SJSA1 (cell line): ENCODE data around the gene ARHGAP4. TPM values are rescaled to one million over a fixed set of nuclear protein-coding genes. Genes with fewer than 3 reads are reported as not detected.
A peak's percentile ranks its signal among the peaks of the same experiment; 100 is the strongest.

ENCODE experiments used
- DNase-seq, 2 experiments: peaks; one replicate each; pipeline ENCODE4 v3.0.0-alpha.2; 2015 to 2020; ENCODE audit warnings: low spot score in 2 of 2, low read depth in 1 of 2
- H3K27ac ChIP-seq: fragments of 250-450 bp; sonication (Bioruptor Pico); 2 replicates; pipeline ENCODE4 v1.5.1; 2020; ENCODE audit warnings: mild to moderate bottlenecking, moderate library complexity
- H3K27me3 ChIP-seq: fragments of 250-450 bp; sonication (Bioruptor Pico); replicated peaks from 2 replicates; pipeline ENCODE4 v1.5.1; 2020; ENCODE audit warnings: mild to moderate bottlenecking, moderate library complexity
- H3K36me3 ChIP-seq: fragments of 250-450 bp; sonication (Bioruptor Pico); 2 replicates; pipeline ENCODE4 v1.5.1; 2020; ENCODE audit warnings: mild to moderate bottlenecking
- H3K4me1 ChIP-seq: fragments of 250-450 bp; sonication (Bioruptor Pico); replicated peaks from 2 replicates; pipeline ENCODE4 v1.6.1; 2021; ENCODE audit warnings: mild to moderate bottlenecking
- H3K4me3 ChIP-seq: fragments of 250-450 bp; sonication (Bioruptor Pico); 2 replicates; pipeline ENCODE4 v1.5.1; 2020; ENCODE audit warnings: mild to moderate bottlenecking
- H3K9me3 ChIP-seq: fragments of 250-450 bp; sonication (Bioruptor Pico); replicated peaks from 2 replicates; pipeline ENCODE4 v1.5.1; 2020; ENCODE audit warnings: mild to moderate bottlenecking
- total RNA-seq: library from RNA; depleted of rRNA; stranded (reverse); fragments of >200 nt; shearing (Covaris generic); gene quantifications from 2 replicates; pipeline ENCODE4 v1.2.3, GENCODE V29; 2014; rRNA removed

Gene ARHGAP4
- total RNA-seq = 0.63 TPM in 1 of 2 replicates, not detected in the other

DNA sequence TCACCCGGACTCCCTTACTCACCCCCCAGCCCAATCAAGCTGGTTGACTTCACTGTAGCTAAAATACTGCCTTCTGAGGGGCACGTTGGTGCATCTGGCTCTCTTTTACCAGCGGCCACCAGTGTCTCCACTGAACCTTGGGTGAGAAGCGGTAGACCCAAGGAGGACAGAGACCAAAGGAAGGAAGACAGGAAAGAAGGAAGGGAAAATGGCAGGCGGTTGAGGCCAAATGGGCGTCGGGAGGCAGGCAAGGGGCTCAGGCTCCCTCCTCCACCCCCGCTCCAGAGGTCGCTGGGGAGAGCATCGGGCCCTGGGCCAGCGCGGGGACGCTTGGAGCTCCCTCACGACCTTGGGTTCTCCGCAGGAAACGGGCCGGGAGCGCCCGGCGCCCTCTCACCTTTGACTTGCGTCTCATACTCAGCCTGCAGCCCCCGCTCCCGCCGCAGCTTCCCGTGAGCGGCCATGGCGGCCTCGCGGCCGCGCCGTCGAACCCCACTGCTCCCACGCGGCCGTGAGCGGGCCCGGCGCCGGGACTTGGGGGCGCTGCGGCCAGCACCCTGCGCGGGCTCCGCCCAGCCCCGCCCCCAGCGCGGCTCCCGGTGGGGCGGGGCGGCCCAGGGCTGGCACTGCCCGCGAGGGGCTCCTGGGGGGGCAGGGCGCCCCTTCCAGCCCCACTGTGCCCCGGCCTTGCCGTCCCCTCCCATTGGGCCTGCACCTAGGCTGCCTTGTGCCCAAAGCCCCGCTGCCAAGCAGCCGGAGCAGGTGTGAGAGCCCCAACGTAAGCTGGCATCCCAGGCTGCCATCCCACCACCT lies at the start of gene ARHGAP4:
Gene ARHGAP4, minus strand, starts transcription at position 526 of the 813 bp plus-strand sequence. Its CDS starts 62 bp downstream, at position 464.
- no peak within 1 kb of the TSS for H3K27ac ChIP-seq
- H3K9me3 ChIP-seq = no peaks in the 10 kb centered on the region
- no peak for DNase-seq
- no peak within 1 kb of the TSS for H3K4me3 ChIP-seq
- peaks cover 14% of the 10 kb centered on the region for H3K36me3 ChIP-seq
- H3K4me1 ChIP-seq = peaks cover 12% of the 10 kb centered on the region
- H3K27me3 ChIP-seq = no peaks in the 10 kb centered on the region

- Histone ChIP-seq H3K27me3 (no peaks in the 10 kb centered on the region), H3K4me3 (no peak overlapping the region), H3K9me3 (no peaks in the 10 kb centered on the region), H3K36me3 (peaks cover 12% of the 10 kb centered on the region), H3K4me1 (peaks cover 9% of the 10 kb centered on the region), H3K27ac (no peak overlapping the region)
- no peak for DNase-seq
Observed at GRCh38 chrX:153974726-153975286, 48.7 kb upstream of the ARHGAP4 start.

DNA sequence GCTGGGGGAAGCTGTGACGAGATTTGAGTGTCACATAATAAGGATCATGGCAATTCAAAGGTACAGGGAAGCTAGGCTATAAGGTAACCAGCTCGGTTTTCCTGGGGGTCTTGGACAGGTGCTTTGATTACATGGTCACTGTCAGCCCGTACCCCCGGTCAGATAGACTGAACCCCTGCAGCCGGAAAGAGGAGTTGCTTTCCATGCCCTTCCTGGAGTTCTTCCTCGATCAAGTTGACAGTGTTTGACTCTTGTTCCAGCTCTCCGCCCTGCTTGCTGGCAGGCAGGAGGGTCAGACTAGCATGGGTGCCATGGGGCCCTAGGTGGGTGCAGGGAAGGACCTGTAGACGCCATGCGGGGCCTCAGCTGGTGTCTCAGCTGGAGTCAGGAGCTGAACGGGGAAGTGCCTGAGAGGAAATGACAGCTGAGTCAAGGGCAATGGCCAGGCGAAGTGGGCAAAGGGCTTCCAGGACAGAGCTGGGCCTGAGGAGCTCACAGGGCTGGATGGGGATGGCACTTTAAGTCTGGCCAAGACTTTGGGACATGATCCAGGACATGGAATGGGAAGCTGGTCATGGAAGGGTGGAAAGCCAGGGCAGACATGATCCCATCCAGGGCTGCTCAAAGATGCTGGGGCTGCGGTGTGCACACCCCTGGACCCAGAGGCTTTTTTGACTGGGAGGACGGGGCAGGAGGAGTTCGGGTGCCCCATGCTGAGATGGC lies 48.1 kb upstream of the ARHGAP4 start:
- Histone ChIP-seq H3K36me3 (peaks cover 19% of the 10 kb centered on the region), H3K27me3 (no peaks in the 10 kb centered on the region), H3K4me1 (peaks cover 12% of the 10 kb centered on the region), H3K4me3 (no peak overlapping the region), H3K9me3 (no peaks in the 10 kb centered on the region), H3K27ac (no peak overlapping the region)
- no peak for DNase-seq

GRCh38 chrX:153973127-153974002 lies 47.3 kb upstream of the ARHGAP4 start:
- H3K9me3 ChIP-seq = no peaks in the 10 kb centered on the region
- no peak for DNase-seq
- H3K36me3 ChIP-seq = peaks cover 27% of the 10 kb centered on the region
- no peaks in the 10 kb centered on the region for H3K27me3 ChIP-seq
- peaks cover 20% of the 10 kb centered on the region for H3K4me1 ChIP-seq
- H3K27ac ChIP-seq = peak overlapping the region; percentile 100
- H3K4me3 ChIP-seq = peak overlapping the region; percentile 86

DNA sequence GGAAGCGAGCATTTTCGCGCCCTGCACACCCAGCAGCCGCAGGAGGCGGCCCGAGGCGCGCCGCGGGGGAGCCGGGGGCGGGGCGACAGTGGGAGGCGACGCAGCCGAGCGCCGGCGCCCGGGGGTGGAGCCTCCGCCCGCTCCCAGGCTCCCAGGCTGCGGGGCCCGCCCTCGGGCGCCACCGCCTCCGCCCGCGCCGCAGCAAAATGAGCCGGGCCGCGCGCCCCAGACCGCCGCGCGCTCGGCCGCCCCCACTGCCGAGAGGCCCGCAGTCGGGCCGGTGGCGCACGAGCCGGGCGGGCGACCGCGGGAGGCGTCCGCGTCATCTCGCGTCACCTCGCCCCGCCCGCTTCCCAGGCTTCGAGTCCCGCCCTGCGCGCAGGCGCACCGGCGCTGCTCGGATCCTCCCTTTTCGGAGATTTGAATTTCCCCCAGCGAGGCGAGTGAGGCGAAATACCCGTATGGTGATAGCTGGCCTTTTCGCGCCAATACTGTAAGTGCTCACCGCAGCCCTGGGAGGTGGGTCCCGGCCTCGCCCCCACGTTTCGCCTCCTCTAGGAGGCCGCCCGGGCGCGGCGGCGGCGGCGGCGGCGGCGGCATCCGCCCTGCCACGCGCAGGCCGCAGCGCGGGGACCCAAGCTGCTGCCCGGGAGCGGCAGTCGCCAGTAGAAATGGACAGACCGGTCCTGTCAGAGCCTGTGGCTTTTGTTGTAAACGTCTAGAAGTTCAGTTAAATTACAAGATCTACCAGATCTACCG lies 46.5 kb upstream of the ARHGAP4 start, which contains the start of gene TMEM187:
Gene TMEM187, plus strand, starts transcription at position 387 of the 759 bp plus-strand sequence. CDS start 9,309 bp downstream, outside the sequence.
- peak; percentile 86 to 90 for DNase-seq

DNA sequence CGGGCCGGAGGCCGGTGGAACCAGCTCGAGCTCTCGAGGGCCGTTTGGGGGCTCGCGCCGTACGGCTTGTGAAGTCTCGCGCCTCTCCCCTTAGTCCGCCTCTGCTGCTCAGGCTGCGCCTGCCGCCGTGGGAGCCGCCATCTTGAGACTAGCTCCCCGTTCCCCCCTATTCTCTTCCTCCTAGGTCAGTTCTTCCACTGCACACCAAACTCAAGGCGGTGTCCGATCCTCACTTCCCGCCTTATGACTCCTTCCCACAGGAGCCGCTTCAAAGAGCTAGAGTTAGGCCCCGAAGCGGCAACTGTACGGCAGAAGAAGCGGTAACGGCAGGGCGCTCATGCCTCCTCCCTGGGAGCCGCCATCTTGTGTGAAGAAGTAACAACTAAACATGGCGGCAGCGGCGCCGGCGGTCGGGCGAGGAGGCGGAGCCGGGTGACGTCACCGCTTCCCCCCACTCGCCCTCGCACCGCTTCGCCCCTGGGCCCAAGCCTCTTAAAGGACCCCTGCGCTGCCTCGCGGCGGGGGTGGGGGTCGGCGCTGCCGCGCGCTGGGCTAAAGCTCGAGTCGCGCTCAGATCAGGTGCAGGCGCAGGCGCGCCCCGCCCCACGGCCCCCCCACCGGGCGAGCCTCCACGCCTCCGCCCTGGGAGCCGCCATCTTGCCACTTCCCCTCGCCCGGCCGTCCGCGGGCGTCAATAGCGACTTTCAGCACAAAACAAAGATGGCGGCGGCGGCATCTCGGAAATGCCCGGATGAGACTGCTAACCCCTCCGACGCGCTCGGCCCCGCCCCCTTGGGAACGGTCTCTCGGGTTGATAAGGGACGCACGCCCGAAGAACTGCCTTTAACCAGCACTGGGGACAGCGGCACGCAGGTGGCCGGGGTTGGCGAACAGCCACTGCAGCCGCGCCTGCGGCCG lies 45.6 kb upstream of the ARHGAP4 start, which contains the start of gene HCFC1:
Gene HCFC1, minus strand, starts transcription at position 369 of the 918 bp plus-strand sequence. CDS start 978 bp downstream, outside the sequence.
- DNase-seq = peak; percentile 91 to 95
- H3K36me3 ChIP-seq = peaks cover 43% of the 10 kb centered on the region

More for the DNA sequence above, 46.5 kb upstream of the ARHGAP4 start, which contains the start of gene TMEM187:
- H3K9me3 ChIP-seq = no peaks in the 10 kb centered on the region
- H3K27ac ChIP-seq = peak within 1 kb of the TSS; percentile 100
- peaks cover 21% of the 10 kb centered on the region for H3K4me1 ChIP-seq
- no peaks in the 10 kb centered on the region for H3K27me3 ChIP-seq
- peak within 1 kb of the TSS; percentile 86 for H3K4me3 ChIP-seq
- peaks cover 35% of the 10 kb centered on the region for H3K36me3 ChIP-seq

DNA sequence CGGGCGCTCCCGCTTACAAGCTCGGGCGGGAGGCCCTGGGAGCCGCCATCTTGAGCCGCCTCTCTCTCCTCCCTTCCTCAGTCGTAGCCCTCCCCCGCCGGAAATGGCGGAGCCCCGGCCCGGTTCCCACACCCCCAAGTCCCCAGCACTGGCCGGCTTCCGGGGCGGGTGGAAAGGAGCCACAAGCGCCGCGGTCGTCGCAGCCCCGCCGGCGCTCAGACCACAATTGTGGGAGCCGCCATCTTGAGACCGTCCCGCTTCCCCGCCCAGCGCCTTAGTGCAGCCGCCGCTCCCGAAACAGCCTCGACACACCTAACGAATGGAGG lies 45.0 kb upstream of the ARHGAP4 start:
- peak; percentile 86 to 90 for DNase-seq
- peak overlapping the region; percentile 100 for H3K27ac ChIP-seq
- no peaks in the 10 kb centered on the region for H3K9me3 ChIP-seq
- no peaks in the 10 kb centered on the region for H3K27me3 ChIP-seq
- H3K4me1 ChIP-seq = peaks cover 21% of the 10 kb centered on the region
- peaks cover 44% of the 10 kb centered on the region for H3K36me3 ChIP-seq
- peak overlapping the region; percentile 86 for H3K4me3 ChIP-seq

More for the DNA sequence above, 45.6 kb upstream of the ARHGAP4 start, which contains the start of gene HCFC1:
- Histone ChIP-seq H3K27ac (peak within 1 kb of the TSS; percentile 100), H3K27me3 (no peaks in the 10 kb centered on the region), H3K4me3 (peak within 1 kb of the TSS; percentile 86), H3K4me1 (peaks cover 21% of the 10 kb centered on the region), H3K9me3 (no peaks in the 10 kb centered on the region)

DNA sequence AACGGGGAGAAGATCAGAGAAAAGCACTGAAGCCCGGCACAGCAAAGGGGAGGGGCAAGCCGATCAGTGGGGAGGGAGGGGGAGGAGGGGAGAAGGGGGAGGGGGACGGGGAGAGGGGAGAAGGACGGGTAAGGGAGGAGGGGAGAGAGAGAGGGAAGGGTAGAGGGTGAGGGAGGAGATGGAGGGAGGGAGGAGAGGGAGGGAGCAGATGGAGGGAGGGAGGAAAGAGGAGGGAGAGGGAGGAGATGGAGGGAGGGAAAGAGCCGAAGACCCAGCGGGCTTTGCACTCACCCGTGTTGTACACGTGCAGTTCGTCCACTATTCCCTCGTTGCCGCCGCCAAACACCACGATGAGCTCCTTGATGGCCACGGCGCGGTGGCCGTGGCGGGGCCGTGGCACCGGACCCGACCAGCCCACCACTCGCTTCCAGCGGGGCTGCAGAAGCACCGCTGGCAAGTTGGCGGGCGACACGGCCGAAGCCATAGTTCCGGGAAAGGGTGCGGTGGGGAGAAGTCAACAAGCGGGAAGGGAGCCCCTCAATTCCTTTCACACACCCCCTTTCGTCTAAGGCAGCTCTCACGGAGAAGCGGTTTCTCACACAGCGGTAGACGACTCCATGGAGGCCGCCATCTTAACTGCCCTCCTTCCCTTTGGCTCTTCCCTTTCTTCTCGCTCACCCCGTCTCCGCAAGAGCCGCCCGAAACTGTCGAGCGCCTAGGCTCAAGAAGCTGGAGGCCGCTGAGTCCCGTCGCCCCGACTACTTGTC lies 44.5 kb upstream of the ARHGAP4 start:
- no peaks in the 10 kb centered on the region for H3K9me3 ChIP-seq
- H3K27me3 ChIP-seq = no peaks in the 10 kb centered on the region
- DNase-seq = peak; percentile 72 to 81
- H3K4me1 ChIP-seq = peaks cover 21% of the 10 kb centered on the region
- peak overlapping the region; percentile 100 for H3K27ac ChIP-seq
- H3K36me3 ChIP-seq = peaks cover 44% of the 10 kb centered on the region
- peak overlapping the region; percentile 86 for H3K4me3 ChIP-seq

DNA sequence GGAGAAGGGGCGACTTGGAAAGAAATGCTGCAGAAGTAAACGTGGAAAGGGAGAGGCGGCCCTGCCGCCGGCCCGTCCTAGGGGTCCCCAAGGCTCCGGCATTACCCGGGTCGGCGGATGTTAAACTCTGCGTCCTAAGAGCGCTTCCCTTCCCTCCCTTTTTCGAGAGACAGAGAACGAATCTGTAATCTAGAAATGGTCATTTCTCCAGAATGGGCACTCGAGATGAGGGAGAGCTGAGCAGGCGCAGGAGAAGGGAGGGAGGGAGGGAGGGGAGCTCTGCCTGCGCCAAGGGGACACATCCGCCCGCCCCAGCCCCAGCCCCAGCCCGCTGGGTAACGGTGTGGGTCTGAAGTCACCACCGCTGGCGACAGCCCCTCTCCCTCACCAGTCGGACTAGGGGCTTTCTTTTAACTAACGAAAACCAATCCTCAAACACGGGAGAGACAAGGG lies 43.9 kb upstream of the ARHGAP4 start:
- DNase-seq = peak in 1 of 2 experiments; percentile 41
- H3K27ac ChIP-seq = no peak overlapping the region
- peak overlapping the region; percentile 86 for H3K4me3 ChIP-seq

GRCh38 chrX:153969125-153969903 lies 43.2 kb upstream of the ARHGAP4 start:
- DNase-seq = no peak
- Histone ChIP-seq H3K27ac (no peak overlapping the region), H3K36me3 (peaks cover 44% of the 10 kb centered on the region), H3K9me3 (no peaks in the 10 kb centered on the region), H3K4me1 (peaks cover 21% of the 10 kb centered on the region), H3K27me3 (no peaks in the 10 kb centered on the region), H3K4me3 (peak overlapping the region; percentile 86)

More for the DNA sequence above, 43.9 kb upstream of the ARHGAP4 start:
- H3K4me1 ChIP-seq = peaks cover 21% of the 10 kb centered on the region
- peaks cover 44% of the 10 kb centered on the region for H3K36me3 ChIP-seq
- H3K27me3 ChIP-seq = no peaks in the 10 kb centered on the region
- H3K9me3 ChIP-seq = no peaks in the 10 kb centered on the region
